Neural crest cell (in vitro differentiated cells): ENCODE data around the gene CCDC69. TPM values are rescaled to one million over a fixed set of nuclear protein-coding genes. Genes with fewer than 3 reads are reported as not detected.

Experiments
- DNase-seq: peaks from one replicate; pipeline ENCODE4 v3.0.0; 2021; ENCODE audit warnings: low read depth, mixed read lengths, low spot score
- H3K27ac Mint-ChIP-seq: one replicate; pipeline ENCODE4 v1.8.0; 2021; ENCODE audit warnings: mild to moderate bottlenecking, mixed read lengths; ENCODE audit not compliant: unreplicated experiment
- H3K27me3 Mint-ChIP-seq: 2 replicates; pipeline ENCODE4 v1.8.0; 2021; ENCODE audit warnings: low read depth, mild to moderate bottlenecking, mixed read lengths
- H3K36me3 Mint-ChIP-seq: 2 replicates; pipeline ENCODE4 v1.8.0; 2021; ENCODE audit warnings: low read depth, mild to moderate bottlenecking, mixed read lengths
- H3K4me1 Mint-ChIP-seq: 2 replicates; pipeline ENCODE4 v1.8.0; 2021; ENCODE audit warnings: mixed read lengths
- H3K4me3 Mint-ChIP-seq: one replicate; pipeline ENCODE4 v1.8.0; 2021; ENCODE audit warnings: mild to moderate bottlenecking, mixed read lengths
- H3K9me3 Mint-ChIP-seq: 2 replicates; pipeline ENCODE4 v1.8.0; 2021; ENCODE audit warnings: mixed read lengths
- CTCF ChIP-seq: fragments of 200-600 bp; sonication (generic); conservative IDR thresholded peaks from 2 replicates; pipeline ENCODE4 v1.5.0; 2021; ENCODE audit warnings: antibody characterized with exemption, mild to moderate bottlenecking
- total RNA-seq: library from RNA; stranded (reverse); gene quantifications from 2 replicates; pipeline ENCODE4 v1.2.1, GENCODE V29; 2021

Gene CCDC69
- total RNA-seq, 1 donor from 2014 or later, result 1.7 TPM

- peaks cover 20% of the 10 kb centered on the region for H3K4me1 Mint-ChIP-seq
- no peaks in the 10 kb centered on the region for H3K27me3 Mint-ChIP-seq
- TF ChIP-seq CTCF, result no peak
- no peak for DNase-seq
- H3K9me3 Mint-ChIP-seq, result no peaks in the 10 kb centered on the region
- no peaks in the 10 kb centered on the region for H3K36me3 Mint-ChIP-seq
- H3K27ac Mint-ChIP-seq, result no peak overlapping the region
- H3K4me3 Mint-ChIP-seq, result peak overlapping the region; percentile 45
Observed at GRCh38 chr5:151251001-151251551, 27.2 kb upstream of the CCDC69 start.

DNA sequence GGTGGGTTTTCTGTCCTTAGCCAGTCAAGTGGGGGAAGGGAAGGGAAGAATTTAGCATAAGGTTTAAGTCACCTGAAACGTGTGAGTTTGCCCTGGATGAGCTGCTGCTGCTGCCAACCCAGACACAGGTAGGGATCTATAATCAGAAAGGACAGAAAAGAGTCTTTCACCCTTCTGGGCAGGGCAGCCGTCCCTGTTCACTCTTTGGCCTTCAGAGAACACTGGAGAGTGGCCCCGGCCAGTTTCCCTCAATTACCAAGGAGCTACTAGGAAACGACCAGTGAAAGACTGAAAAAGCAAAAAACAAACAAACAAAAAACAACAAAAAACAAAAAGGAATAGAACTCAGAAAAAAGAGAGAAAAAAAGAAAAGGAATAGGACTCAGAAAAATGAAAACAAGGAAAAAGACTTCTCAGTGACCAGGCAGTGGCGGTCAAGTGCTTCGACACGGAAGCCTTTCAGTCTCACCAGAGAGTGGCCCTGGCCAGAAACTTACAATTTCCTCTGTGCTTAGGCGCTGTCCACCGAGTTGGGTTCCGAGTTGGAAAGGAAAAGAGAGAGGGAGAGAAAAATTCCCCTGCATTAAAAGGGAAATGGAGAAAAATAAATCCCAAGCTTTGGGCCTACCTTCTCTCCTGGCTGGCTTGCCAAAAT is 26.6 kb upstream of the CCDC69 start:
- Mint-ChIP-seq H3K9me3 (no peaks in the 10 kb centered on the region), H3K4me3 (peak overlapping the region; percentile 6)

DNA sequence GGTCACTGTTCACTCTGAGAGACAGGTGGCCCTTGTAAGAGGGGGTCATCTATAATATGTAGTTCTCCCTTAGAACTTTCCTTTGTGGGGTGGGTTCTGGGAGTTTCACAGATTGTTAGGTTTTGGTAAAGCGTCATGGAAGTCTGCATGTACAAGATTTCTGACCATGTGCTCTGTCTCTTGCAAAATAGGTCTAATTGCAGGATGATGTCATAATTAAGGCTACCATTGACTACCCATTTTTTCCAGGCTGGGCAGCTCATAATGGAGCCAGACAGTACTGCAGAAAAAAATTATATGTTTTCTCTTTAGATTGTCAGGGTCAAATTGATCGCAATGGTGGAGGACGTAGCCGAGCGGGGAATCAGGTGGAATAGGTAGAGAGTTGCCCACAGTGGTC is 25.4 kb upstream of the CCDC69 start:
- TF ChIP-seq CTCF, result no peak

More for the DNA sequence above, 26.6 kb upstream of the CCDC69 start:
- Mint-ChIP-seq H3K36me3 (no peaks in the 10 kb centered on the region), H3K27me3 (no peaks in the 10 kb centered on the region), H3K4me1 (peaks cover 20% of the 10 kb centered on the region), H3K27ac (no peak overlapping the region)
- DNase-seq, result no peak
- TF ChIP-seq CTCF, result no peak

DNA sequence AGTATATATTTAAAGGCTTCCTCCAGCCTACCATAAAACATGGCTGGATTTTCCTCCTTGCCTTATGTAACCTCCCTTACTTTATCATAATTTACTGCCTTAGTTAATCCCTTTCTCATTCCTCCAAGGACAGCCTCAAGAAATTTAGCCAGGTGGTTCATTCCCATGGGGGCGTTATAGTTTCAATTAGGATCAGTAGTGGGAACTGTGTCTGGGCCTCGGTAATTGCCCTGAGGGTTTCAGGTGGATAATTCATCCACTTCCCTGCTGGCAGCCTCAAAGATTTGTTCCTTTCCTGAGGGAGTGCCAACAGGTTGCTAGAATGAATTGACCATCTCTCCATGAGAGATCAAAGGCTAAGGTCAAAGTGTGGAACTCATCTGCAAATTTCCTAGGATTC is 24.8 kb upstream of the CCDC69 start:
- H3K9me3 Mint-ChIP-seq, result no peaks in the 10 kb centered on the region
- TF ChIP-seq CTCF, result no peak
- H3K4me3 Mint-ChIP-seq, result peak overlapping the region; percentile 36
- H3K4me1 Mint-ChIP-seq, result peaks cover 15% of the 10 kb centered on the region
- no peak overlapping the region for H3K27ac Mint-ChIP-seq
- DNase-seq, result no peak
- H3K36me3 Mint-ChIP-seq, result no peaks in the 10 kb centered on the region
- no peaks in the 10 kb centered on the region for H3K27me3 Mint-ChIP-seq

More for the DNA sequence above, 25.4 kb upstream of the CCDC69 start:
- Mint-ChIP-seq H3K27me3 (no peaks in the 10 kb centered on the region), H3K4me3 (peak overlapping the region; percentile 36), H3K36me3 (no peaks in the 10 kb centered on the region), H3K4me1 (peaks cover 20% of the 10 kb centered on the region), H3K27ac (no peak overlapping the region), H3K9me3 (no peaks in the 10 kb centered on the region)
- no peak for DNase-seq

- no peak for TF ChIP-seq CTCF
- Mint-ChIP-seq H3K4me1 (no peaks in the 10 kb centered on the region), H3K27me3 (no peaks in the 10 kb centered on the region), H3K9me3 (no peaks in the 10 kb centered on the region), H3K27ac (no peak overlapping the region), H3K36me3 (no peaks in the 10 kb centered on the region), H3K4me3 (no peak overlapping the region)
- DNase-seq, result no peak
Observed at GRCh38 chr5:151245680-151246219, 21.9 kb upstream of the CCDC69 start.
